Keratinocyte (primary cell): ENCODE data around the gene PIGC. TPM values are rescaled to one million over a fixed set of nuclear protein-coding genes. Genes with fewer than 3 reads are reported as not detected.

ENCODE experiments used
- DNase-seq: peaks from one replicate; pipeline ENCODE4 v3.0.0-alpha.2; 2011; ENCODE audit warnings: low read depth, missing footprints, low spot score
- FAIRE-seq: peaks from 2 replicates; lab custom pipeline; 2011; peaks lifted over from hg19 to GRCh38; lab: Jason Lieb, UNC
- H2AFZ ChIP-seq: 2 replicates; pipeline ENCODE4 v1.6.0; 2012; ENCODE audit warnings: low read length, control low read depth, inconsistent platforms; ENCODE audit not compliant: control insufficient read depth
- H3K27ac ChIP-seq: 2 replicates; pipeline ENCODE4 v1.5.1; 2011; ENCODE audit warnings: low read length; ENCODE audit not compliant: control insufficient read depth, insufficient read depth
- H3K27me3 ChIP-seq: 3 replicates; pipeline ENCODE4 v1.6.0; 2011; ENCODE audit warnings: low read length; ENCODE audit not compliant: control insufficient read depth, insufficient read depth; ENCODE audit errors: extremely low read depth
- H3K36me3 ChIP-seq, 2 experiments: 2 replicates in 1 of 2; 3 replicates in 1 of 2; pipeline ENCODE4 v1.5.1; 2011; ENCODE audit warnings: low read length in 2 of 2, mild to moderate bottlenecking in 1 of 2; ENCODE audit not compliant: control insufficient read depth in 2 of 2, insufficient read depth in 2 of 2; ENCODE audit errors: extremely low read depth in 1 of 2
- H3K4me1 ChIP-seq: 3 replicates; pipeline ENCODE4 v1.5.1; 2011; ENCODE audit warnings: low read length; ENCODE audit not compliant: control insufficient read depth, insufficient read depth; ENCODE audit errors: extremely low read depth
- H3K4me2 ChIP-seq: 3 replicates; pipeline ENCODE4 v1.6.0; 2011; ENCODE audit warnings: low read depth, low read length; ENCODE audit not compliant: control insufficient read depth, insufficient read depth; ENCODE audit errors: extremely low read depth
- H3K4me3 ChIP-seq, 3 experiments: fragments of 200-600 bp in 1 of 3; sonication (generic) in 1 of 3; 2 replicates in 2 of 3; 3 replicates in 1 of 3; pipeline ENCODE4 v1.5.1; 2011 to 2016; ENCODE audit warnings: low read length in 3 of 3, mild to moderate bottlenecking in 3 of 3, control low read depth in 2 of 3, inconsistent platforms in 1 of 3, low read depth in 1 of 3, mixed read lengths in 1 of 3, mixed run types in 1 of 3, moderate library complexity in 1 of 3; ENCODE audit not compliant: control insufficient read depth in 2 of 3, insufficient read depth in 2 of 3; ENCODE audit errors: extremely low read depth in 1 of 3
- H3K79me2 ChIP-seq: 2 replicates; pipeline ENCODE4 v1.6.0; 2012; ENCODE audit warnings: low read length; ENCODE audit not compliant: control insufficient read depth, insufficient read depth
- H3K9ac ChIP-seq: 3 replicates; pipeline ENCODE4 v1.6.0; 2011; ENCODE audit warnings: low read length; ENCODE audit not compliant: control insufficient read depth, insufficient read depth; ENCODE audit errors: extremely low read depth
- H3K9me1 ChIP-seq: 3 replicates; pipeline ENCODE4 v1.6.0; 2011; ENCODE audit warnings: low read length; ENCODE audit not compliant: control insufficient read depth, insufficient read depth; ENCODE audit errors: extremely low read depth
- H3K9me3 ChIP-seq: 2 replicates; pipeline ENCODE4 v1.5.1; 2012; ENCODE audit warnings: low read depth, low read length; ENCODE audit not compliant: control insufficient read depth
- H4K20me1 ChIP-seq: 3 replicates; pipeline ENCODE4 v1.6.0; 2011; ENCODE audit warnings: low read length; ENCODE audit not compliant: control insufficient read depth, insufficient read depth; ENCODE audit errors: extremely low read depth
- CTCF ChIP-seq, 3 experiments: IDR thresholded peaks in 1 of 3; conservative IDR thresholded peaks in 1 of 3; optimal IDR thresholded peaks in 1 of 3; 2 replicates in 2 of 3; 3 replicates in 1 of 3; pipeline versions ENCODE3 to v1.5.1; 2011; ENCODE audit warnings: low read length in 3 of 3, mild to moderate bottlenecking in 3 of 3, moderate library complexity in 2 of 3, control low read depth in 1 of 3, inconsistent platforms in 1 of 3; ENCODE audit not compliant: insufficient read depth in 2 of 3; ENCODE audit errors: extremely low read depth in 1 of 3
- EZH2 ChIP-seq: IDR thresholded peaks from one replicate; pipeline ENCODE4 v1.6.1; 2012; ENCODE audit warnings: inconsistent platforms, mild to moderate bottlenecking, low read length, moderate library complexity
- dilution Hi-C: fragments of 300-500 bp; cut with MboI; formaldehyde crosslinking; loops from one replicate; pipeline ENCODE4 v1.7.0; 2020; ENCODE audit warnings: low sequenced_read_pairs; ENCODE audit not compliant: extremely low pct_ligation_motif_present
- polyA plus RNA-seq, 5 experiments: library from polyadenylated mRNA; depleted of rRNA in 3 of 5; stranded (reverse) in 3 of 5; stranded (forward) in 1 of 5; unstranded in 1 of 5; fragments of >200 nt; gene quantifications; 1 replicate in 1 of 5; 2 replicates in 3 of 5; 3 replicates in 1 of 5; pipeline versions ENCODE4 v1.2.1 to v1.2.3, GENCODE V29; 2011 to 2012; ENCODE audit warnings: missing spikeins in 2 of 5, low read depth in 1 of 5, low replicate concordance in 1 of 5

Gene PIGC
- polyA plus RNA-seq, 1 donor (not counting 4 experiments of a cell fraction or from before 2014, with no cell fraction given) = 21.6 TPM

- TF ChIP-seq EZH2 = no peak
- no peak for TF ChIP-seq CTCF (optimal IDR thresholded peaks at IDR 0.05 in 1 of 3, IDR thresholded peaks at IDR 0.05 in 1 of 3, conservative IDR thresholded peaks at IDR 0.05 in 1 of 3; ENCODE audit: extremely low read depth in 1 of 3, insufficient read depth in 2 of 3, low read length in 3 of 3)
- Histone ChIP-seq H3K36me3 (no peaks in the 10 kb centered on the region), H3K4me3 (no peak overlapping the region), H3K9me3 (no peaks in the 10 kb centered on the region), H3K27ac (no peak overlapping the region), H3K4me1 (peaks cover 23% of the 10 kb centered on the region), H3K4me2 (no peak overlapping the region), H3K27me3 (no peaks in the 10 kb centered on the region), H3K9ac (no peak overlapping the region), H3K9me1 (no peaks in the 10 kb centered on the region), H2AFZ (no peak overlapping the region), H4K20me1 (no peaks in the 10 kb centered on the region), H3K79me2 (no peaks in the 10 kb centered on the region)
- dilution Hi-C loops = no loop called here
- DNase-seq (no peak), FAIRE-seq (peak; percentile 13)
Observed at GRCh38 chr1:172393354-172393753, 50.5 kb downstream of the PIGC start.

GRCh38 chr1:172391976-172392375 lies 51.9 kb downstream of the PIGC start:
- dilution Hi-C loops = no loop called here

More at GRCh38 chr1:172391976-172392375, 51.9 kb downstream of the PIGC start:
- no peaks in the 10 kb centered on the region for H3K36me3 ChIP-seq
- no peak overlapping the region for H3K27ac ChIP-seq
- no peaks in the 10 kb centered on the region for H3K27me3 ChIP-seq
- H4K20me1 ChIP-seq = no peaks in the 10 kb centered on the region
- TF ChIP-seq CTCF (optimal IDR thresholded peaks at IDR 0.05 in 1 of 3, IDR thresholded peaks at IDR 0.05 in 1 of 3, conservative IDR thresholded peaks at IDR 0.05 in 1 of 3; ENCODE audit: extremely low read depth in 1 of 3, insufficient read depth in 2 of 3, low read length in 3 of 3) (no peak), EZH2 (no peak)
- H3K4me2 ChIP-seq = no peak overlapping the region
- DNase-seq (no peak), FAIRE-seq (no peak)
- H3K9ac ChIP-seq = no peak overlapping the region
- H3K9me1 ChIP-seq = no peaks in the 10 kb centered on the region
- no peak overlapping the region for H2AFZ ChIP-seq
- no peaks in the 10 kb centered on the region for H3K9me3 ChIP-seq
- no peak overlapping the region for H3K4me3 ChIP-seq
- H3K79me2 ChIP-seq = no peaks in the 10 kb centered on the region
- peaks cover 17% of the 10 kb centered on the region for H3K4me1 ChIP-seq

Other genes starting within 250 kb of the PIGC start
- gene C1orf105, start 23.4 kb downstream of the PIGC start, polyA plus RNA-seq = not detected in 3 replicates
- 8.3 to 13.8 TPM (median 11.2 TPM) in 3 replicates for gene SUCO, start 89.1 kb upstream of the PIGC start, polyA plus RNA-seq
- gene FASLG, start 215.0 kb upstream of the PIGC start, polyA plus RNA-seq = 0.03 to 0.04 TPM in 2 of 3 replicates, not detected in the other